KG1 (cell line): ENCODE data around the gene AP1M2.

Source experiments
- DNase-seq: peaks from one replicate; lab custom pipeline; 2025; lab: John Stamatoyannopoulos, UW

The AP1M2 gene

GRCh38 chr19:10587022-10587838, at the start of gene AP1M2:
AP1M2 (minus strand) TSS chr19:10587312; CDS start chr19:10587231, 81 bp downstream.
- no peak for DNase-seq

DNA sequence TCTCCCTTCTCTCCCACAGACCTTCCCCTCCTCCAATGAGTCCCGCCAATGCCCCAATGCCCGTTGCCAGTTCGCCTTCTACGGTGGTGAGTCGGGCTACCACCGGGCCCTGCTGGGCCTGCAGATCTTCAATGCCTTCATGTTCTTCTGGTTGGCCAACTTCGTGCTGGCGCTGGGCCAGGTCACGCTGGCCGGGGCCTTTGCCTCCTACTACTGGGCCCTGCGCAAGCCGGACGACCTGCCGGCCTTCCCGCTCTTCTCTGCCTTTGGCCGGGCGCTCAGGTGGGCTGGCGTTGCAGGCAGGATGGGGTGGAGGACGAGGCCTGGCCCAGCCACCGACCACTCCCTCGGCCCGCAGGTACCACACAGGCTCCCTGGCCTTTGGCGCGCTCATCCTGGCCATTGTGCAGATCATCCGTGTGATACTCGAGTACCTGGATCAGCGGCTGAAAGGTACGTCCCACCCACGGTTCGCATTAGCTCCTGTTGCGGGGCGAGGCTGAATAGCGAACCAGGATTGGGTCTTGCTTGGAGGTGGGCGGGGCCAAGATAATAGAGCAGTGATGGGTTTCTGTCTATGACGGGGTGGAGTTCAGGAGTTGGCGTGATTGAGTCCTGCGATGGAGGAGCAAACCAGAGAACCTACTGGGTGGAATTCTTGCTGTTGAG, 49.3 kb upstream of the AP1M2 start:
- no peak for DNase-seq

GRCh38 chr19:10634963-10635362, 47.9 kb upstream of the AP1M2 start:
- DNase-seq = no peak

- no peak for DNase-seq
Observed at GRCh38 chr19:10634430-10634829, 47.3 kb upstream of the AP1M2 start.

- DNase-seq = no peak
Observed at GRCh38 chr19:10631874-10632273, 44.8 kb upstream of the AP1M2 start.

DNA sequence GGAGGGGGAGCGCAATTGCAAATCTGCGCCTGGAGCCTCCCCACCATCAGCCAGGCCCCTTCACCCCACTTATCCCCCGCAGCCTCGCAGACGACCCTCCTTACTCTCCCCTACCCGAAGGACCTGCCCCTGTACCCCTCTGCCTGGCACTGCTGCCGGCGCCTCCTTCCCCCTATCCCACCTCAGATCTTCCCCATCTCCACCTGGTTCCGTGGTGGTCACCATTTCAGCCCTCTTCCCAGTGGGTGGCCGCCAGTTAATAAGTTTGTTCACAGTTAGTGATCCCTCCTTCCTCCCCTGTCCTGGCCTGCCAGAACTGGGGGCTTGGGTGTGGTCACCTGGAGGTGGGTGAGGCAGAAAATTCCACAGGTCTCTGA, 38.6 kb upstream of the AP1M2 start:
- DNase-seq = no peak

- no peak for DNase-seq
Observed at GRCh38 chr19:10625003-10625761, 38.1 kb upstream of the AP1M2 start, which contains the start of gene SLC44A2. SLC44A2 (plus strand) TSS chr19:10625553; CDS start chr19:10625634, 81 bp downstream.

GRCh38 chr19:10624585-10624984, 37.5 kb upstream of the AP1M2 start:
- no peak for DNase-seq

DNA sequence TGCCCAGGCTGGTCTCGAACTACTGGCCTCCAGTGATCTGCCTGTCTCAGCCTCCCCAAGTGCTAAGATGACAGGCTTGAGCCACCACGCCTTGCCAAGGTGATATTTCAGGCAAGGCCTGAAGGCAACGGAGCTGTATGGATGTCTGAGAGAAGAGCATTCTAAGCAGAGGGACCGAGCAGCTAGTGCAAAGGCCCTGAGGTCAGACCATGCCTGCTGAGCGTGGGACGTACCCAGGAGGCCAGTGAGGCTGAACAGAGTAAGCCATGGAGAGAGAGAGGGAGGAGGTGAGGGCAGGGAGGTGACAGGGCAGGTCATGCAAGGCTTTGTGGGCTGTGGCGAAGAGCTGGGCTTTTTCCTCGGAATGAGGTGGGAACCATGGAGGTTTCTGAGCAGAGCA, 34.9 kb upstream of the AP1M2 start:
- no peak for DNase-seq

DNA sequence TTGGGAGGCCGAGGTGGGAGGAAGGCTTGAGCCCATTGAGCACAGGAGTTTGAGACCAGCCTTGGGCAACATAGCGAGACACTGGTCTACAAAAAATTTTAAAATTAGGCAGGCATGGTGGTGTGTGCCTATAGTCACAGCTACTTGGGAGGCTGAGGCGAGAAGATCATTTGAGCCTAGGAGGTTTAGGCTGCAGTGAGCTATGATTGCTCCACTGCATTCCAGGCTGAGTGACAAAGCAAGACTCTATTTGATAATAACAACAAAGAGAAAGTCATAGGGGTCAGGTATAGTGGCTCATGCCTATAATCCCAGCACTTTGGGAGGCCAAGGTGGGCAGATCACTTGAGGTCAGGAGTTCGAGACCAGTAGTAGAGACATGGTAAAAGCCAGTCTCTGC, 33.7 kb upstream of the AP1M2 start:
- no peak for DNase-seq

- DNase-seq = no peak
Observed at GRCh38 chr19:10618846-10619245, 31.7 kb upstream of the AP1M2 start.

GRCh38 chr19:10617409-10618121, 30.5 kb upstream of the AP1M2 start:
- no peak for DNase-seq

DNA sequence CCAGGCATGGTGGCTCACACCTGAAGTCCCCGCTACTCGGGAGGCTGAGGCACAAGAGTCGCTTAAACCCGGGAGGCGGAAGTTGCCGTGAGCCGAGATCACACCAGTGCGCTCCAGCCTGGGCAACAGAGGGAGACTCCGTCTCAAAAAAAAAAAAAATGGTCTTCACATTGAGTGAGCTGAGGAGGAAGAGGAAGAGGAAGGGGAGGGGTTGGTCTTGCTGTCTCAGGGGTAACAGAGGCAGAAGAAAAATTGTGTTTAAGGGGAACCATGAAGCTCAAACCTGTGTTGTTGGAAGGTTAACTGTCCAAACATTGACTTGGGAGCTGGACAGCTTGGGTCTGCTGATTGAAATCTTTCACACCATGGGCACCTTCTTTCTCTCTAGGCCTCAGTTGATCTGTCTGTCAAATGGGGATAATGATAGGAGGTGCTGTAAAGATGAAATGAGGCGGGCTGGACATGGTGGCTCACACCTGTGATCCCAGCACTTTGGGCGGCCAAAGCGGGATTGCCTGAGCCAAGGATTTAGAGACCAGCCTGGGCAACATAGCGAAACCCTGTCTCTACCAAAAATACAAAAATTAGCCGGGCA, 28.4 kb upstream of the AP1M2 start:
- no peak for DNase-seq

DNA sequence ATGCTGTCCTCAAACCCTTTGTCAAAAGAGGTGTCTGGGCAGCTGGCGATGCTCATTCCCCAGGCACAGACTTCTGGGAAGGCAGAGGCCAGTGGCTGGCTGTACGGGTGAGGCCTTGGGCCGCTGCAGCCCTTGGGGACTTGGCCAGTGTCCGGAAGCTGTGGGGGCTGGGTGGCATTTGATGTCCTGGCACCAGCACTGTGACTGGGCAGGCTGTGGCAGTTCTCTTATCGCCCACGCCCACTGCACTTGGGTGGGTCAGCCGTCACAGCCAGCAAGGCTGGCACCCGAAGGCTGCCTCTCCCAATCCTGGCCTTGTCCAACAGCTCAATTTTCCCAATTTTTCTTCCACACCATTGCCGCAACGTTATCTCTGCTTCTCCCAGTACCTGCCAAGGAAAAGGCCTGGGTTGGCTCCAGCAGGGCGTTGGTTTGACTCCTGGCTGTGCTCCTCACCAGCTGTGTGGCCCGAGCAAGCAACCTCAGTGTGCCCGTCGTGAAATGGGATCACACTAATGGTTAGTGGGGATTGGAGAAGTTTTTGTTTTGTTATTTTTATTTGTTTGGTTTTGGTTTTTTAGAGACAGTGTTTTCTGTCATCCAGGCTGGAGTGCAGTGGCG, 25.5 kb upstream of the AP1M2 start:
- DNase-seq = no peak

GRCh38 chr19:10611907-10612306, 24.8 kb upstream of the AP1M2 start:
- no peak for DNase-seq

DNA sequence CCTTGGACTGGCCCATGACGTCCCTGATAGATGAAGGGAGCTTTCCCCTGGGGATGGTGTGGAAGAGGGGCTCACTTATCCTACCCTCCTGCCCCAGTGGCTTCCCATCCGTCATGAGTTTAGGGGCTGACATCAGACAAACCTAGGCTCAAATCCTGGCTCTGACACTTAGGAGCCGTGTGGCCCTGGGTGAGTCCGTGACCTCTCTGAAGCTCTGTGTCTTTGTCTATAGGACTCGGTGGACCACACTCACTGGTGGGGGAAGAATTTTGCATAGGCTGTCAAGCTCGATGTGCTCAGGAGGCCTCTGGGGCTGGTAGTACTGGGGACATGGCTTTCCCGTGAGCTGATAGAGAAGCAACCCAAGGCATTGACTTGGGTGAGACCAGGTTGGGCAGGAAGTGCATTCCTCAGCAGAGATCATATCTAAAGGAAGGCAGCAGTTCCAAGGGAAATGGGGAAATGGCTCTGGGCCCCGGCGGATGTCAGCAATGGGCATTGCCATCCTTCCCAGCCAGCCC, 17.4 kb upstream of the AP1M2 start:
- no peak for DNase-seq

DNA sequence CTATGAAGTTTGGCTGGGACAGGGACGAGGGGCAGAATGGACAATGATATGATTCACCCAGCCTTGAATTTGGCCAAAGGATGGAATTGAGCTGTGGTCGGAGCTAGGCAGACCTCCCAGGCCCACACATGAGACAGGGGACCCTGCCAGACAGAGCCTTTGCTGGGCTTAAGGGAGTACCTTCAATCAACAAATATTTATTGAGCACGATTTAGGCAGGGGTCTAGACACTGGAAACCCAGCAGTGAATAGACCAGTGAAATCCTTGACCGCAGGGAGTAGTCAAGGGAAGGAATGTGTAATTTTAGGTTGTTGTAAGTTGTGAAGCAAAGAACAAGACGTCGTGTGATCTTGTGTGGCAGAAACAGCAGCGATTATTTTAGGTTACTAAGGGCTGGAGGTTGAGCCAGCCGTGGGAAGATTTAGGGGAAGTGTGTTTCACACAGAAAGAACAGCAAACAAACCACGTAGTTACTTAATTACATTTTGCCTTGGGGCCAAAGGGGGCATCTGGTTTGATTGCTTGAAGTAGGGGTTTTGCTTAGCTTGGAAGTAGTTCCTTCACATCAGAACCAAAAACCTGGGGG, 16.9 kb upstream of the AP1M2 start:
- peak; percentile 55 for DNase-seq

DNA sequence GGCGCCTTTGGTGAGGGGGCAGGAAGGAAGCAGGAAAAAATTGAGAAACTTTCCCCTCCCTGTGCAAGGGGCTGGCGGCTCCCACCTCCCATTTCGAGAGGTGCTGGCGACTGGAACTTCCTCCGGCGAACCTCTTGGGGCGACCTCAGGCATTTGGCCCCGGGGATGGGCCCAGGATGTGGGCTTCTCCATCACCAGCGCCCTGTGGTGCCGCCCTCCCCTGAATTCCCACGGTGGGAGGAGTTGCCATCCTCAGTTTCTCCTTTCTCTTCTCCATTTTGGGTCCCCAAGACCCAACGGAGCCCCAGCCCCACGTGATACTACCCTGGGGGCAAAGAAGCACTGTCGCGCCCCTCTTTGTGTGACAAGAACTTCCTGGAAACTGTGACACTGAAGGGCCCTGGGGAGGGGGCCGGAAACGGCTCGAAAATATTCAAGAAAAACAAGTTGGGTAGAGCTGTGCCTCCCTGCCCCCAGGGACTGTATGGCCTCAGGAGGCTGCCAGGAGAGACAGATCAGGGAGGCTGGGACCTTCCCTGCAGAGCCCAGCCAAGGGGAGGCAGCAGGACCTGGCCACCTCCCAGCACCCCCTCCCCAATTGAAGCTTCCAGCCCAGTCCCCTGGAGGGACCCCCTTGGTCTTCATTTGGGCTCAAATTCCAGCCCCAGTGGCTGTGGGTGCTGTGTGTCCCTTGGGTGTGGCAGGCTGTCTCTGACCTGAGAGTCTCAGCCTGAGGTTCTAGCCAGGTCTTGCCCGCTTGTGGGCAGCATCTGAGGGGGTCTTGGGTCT, 16.2 kb upstream of the AP1M2 start:
- no peak for DNase-seq

- DNase-seq = peak; percentile 44
Observed at GRCh38 chr19:10602330-10603083, 15.4 kb upstream of the AP1M2 start.
